Endodermal cell (in vitro differentiated cells): ENCODE results near the gene PIK3CD. TPM values are rescaled to one million over a fixed set of nuclear protein-coding genes. Genes with fewer than 3 reads are reported as not detected.
A peak's percentile ranks its signal among the peaks of the same experiment; 100 is the strongest.

Source experiments
- DNase-seq: peaks from one replicate; pipeline ENCODE4 v3.0.0-alpha.2; 2017
- H3K27ac ChIP-seq: 2 replicates; pipeline ENCODE4 v1.5.1; 2013; ENCODE audit warnings: mild to moderate bottlenecking, low read depth, low read length, moderate library complexity
- H3K27me3 ChIP-seq: 2 replicates; pipeline ENCODE4 v1.6.1; 2013; ENCODE audit warnings: mild to moderate bottlenecking, low read length, moderate library complexity; ENCODE audit not compliant: insufficient read depth, control insufficient read depth, poor library complexity, severe bottlenecking
- H3K36me3 ChIP-seq: 2 replicates; pipeline ENCODE4 v1.7.0; 2013; ENCODE audit warnings: mild to moderate bottlenecking, low read length, moderate library complexity; ENCODE audit not compliant: control insufficient read depth, insufficient read depth
- H3K4me1 ChIP-seq: one replicate; pipeline ENCODE4 v1.7.0; 2013; ENCODE audit warnings: low read length; ENCODE audit not compliant: control insufficient read depth, insufficient read depth
- H3K4me3 ChIP-seq: 2 replicates; pipeline ENCODE4 v1.5.1; 2013; ENCODE audit warnings: mild to moderate bottlenecking, low read length, moderate library complexity
- H3K9ac ChIP-seq: 2 replicates; pipeline ENCODE4 v1.6.1; 2013; ENCODE audit warnings: mild to moderate bottlenecking, low read length, moderate library complexity; ENCODE audit not compliant: poor library complexity, severe bottlenecking; ENCODE audit errors: extremely low read depth
- H3K9me3 ChIP-seq: 2 replicates; pipeline ENCODE4 v1.6.1; 2013; ENCODE audit warnings: mild to moderate bottlenecking, low read length, moderate library complexity; ENCODE audit not compliant: control insufficient read depth
- H3K27ac Mint-ChIP-seq: 2 replicates; pipeline ENCODE4 v1.8.0; 2020; ENCODE audit warnings: mixed read lengths
- H3K27me3 Mint-ChIP-seq: 2 replicates; pipeline ENCODE4 v1.8.0; 2021; ENCODE audit warnings: mild to moderate bottlenecking, mixed read lengths; ENCODE audit not compliant: insufficient read depth
- H3K36me3 Mint-ChIP-seq: 2 replicates; pipeline ENCODE4 v1.8.0; 2020; ENCODE audit warnings: low read depth, mixed read lengths
- H3K4me1 Mint-ChIP-seq: 2 replicates; pipeline ENCODE4 v1.8.0; 2020; ENCODE audit warnings: mixed read lengths
- H3K4me3 Mint-ChIP-seq: 2 replicates; pipeline ENCODE4 v1.8.0; 2020; ENCODE audit warnings: mild to moderate bottlenecking, moderate library complexity, mixed read lengths
- H3K9me3 Mint-ChIP-seq: 2 replicates; pipeline ENCODE4 v1.8.0; 2020; ENCODE audit warnings: mild to moderate bottlenecking, mixed read lengths
- CTCF ChIP-seq: fragments of 200-600 bp; sonication (generic); conservative IDR thresholded peaks from 2 replicates; pipeline ENCODE4 v1.5.0; 2021; ENCODE audit warnings: antibody characterized with exemption, mild to moderate bottlenecking
- WGBS, 2 experiments: methylation state at CpG; one replicate each; pipeline versions ENCODE4 v1.1.5 to v1.1.7; 2013; ENCODE audit warnings: missing lambda C conversion rate in 2 of 2, mixed read lengths in 1 of 2; ENCODE audit not compliant: insufficient coverage in 1 of 2, insufficient read length in 1 of 2; 5-methylcytosine and 5-hydroxymethylcytosine counted together
- total RNA-seq, 2 donors: library from RNA; stranded (reverse); fragmentation: NEBNext Ultra II Directional in 1 of 2; extraction: Animal tissue kit (Norgen Biotek cat#: 25700) in 1 of 2; gene quantifications; 2 replicates in 1 of 2; 3 replicates in 1 of 2; pipeline ENCODE4 v1.2.1, GENCODE V29; 2021

PIK3CD gene
- total RNA-seq, 2 donors from 2014 or later = 13.9 to 14.2 TPM

GRCh38 chr1:9755441-9755995 is 104.0 kb downstream of the PIK3CD start:
- H3K9me3 Mint-ChIP-seq = peaks cover 5% of the 10 kb centered on the region
- Histone ChIP-seq H3K27ac (peak overlapping the region; percentile 79), H3K27me3 (no peaks in the 10 kb centered on the region), H3K4me3 (no peak overlapping the region), H3K36me3 (peaks cover 29% of the 10 kb centered on the region), H3K9me3 (peaks cover 5% of the 10 kb centered on the region), H3K9ac (no peak overlapping the region), H3K4me1 (no peaks in the 10 kb centered on the region)
- no peak for TF ChIP-seq CTCF
- peaks cover 62% of the 10 kb centered on the region for H3K36me3 Mint-ChIP-seq
- WGBS, 2 experiments = 73 to 90% methylated on average over 8 to 10 of the region's 10 CpGs
- no peaks in the 10 kb centered on the region for H3K27me3 Mint-ChIP-seq
- H3K4me1 Mint-ChIP-seq = peaks cover 6% of the 10 kb centered on the region
- H3K27ac Mint-ChIP-seq = peak overlapping the region; percentile 0
- no peak for DNase-seq
- no peak overlapping the region for H3K4me3 Mint-ChIP-seq

GRCh38 chr1:9758559-9759121 is 107.1 kb downstream of the PIK3CD start:
- Histone ChIP-seq H3K27me3 (no peaks in the 10 kb centered on the region), H3K9me3 (peaks cover 5% of the 10 kb centered on the region), H3K9ac (no peak overlapping the region), H3K36me3 (peaks cover 15% of the 10 kb centered on the region), H3K4me3 (no peak overlapping the region), H3K27ac (no peak overlapping the region), H3K4me1 (no peaks in the 10 kb centered on the region)
- no peak for TF ChIP-seq CTCF
- Mint-ChIP-seq H3K9me3 (peaks cover 5% of the 10 kb centered on the region), H3K4me1 (peaks cover 9% of the 10 kb centered on the region), H3K27ac (peak overlapping the region; percentile 61), H3K36me3 (peaks cover 55% of the 10 kb centered on the region), H3K27me3 (no peaks in the 10 kb centered on the region), H3K4me3 (no peak overlapping the region)
- WGBS, 2 experiments = 93 to 96% methylated on average over 5 to 10 of the region's 10 CpGs
- no peak for DNase-seq

- DNase-seq = no peak
- Histone ChIP-seq H3K9me3 (peaks cover 5% of the 10 kb centered on the region), H3K4me1 (no peaks in the 10 kb centered on the region), H3K27ac (no peak overlapping the region), H3K27me3 (no peaks in the 10 kb centered on the region), H3K9ac (no peak overlapping the region), H3K4me3 (no peak overlapping the region), H3K36me3 (peaks cover 14% of the 10 kb centered on the region)
- H3K27ac Mint-ChIP-seq = no peak overlapping the region
- no peaks in the 10 kb centered on the region for H3K27me3 Mint-ChIP-seq
- peaks cover 5% of the 10 kb centered on the region for H3K9me3 Mint-ChIP-seq
- H3K4me3 Mint-ChIP-seq = no peak overlapping the region
- TF ChIP-seq CTCF = no peak
- peaks cover 9% of the 10 kb centered on the region for H3K4me1 Mint-ChIP-seq
- WGBS, 2 experiments = 88 to 95% methylated on average over 1 to 2 of the region's 2 CpGs
- H3K36me3 Mint-ChIP-seq = peaks cover 42% of the 10 kb centered on the region
These were observed 108.4 kb downstream of the PIK3CD start for GRCh38 chr1:9759939-9760338.
